Globus pallidus (tissue), 1 donor: ENCODE data around the gene GRID2IP.

Source experiments
- DNase-seq: peaks from one replicate; pipeline ENCODE4 v3.0.0-alpha.2; 2015; ENCODE audit warnings: low spot score

The GRID2IP gene

GRCh38 chr7:6447581-6448199 is 103.6 kb downstream of the GRID2IP start, which contains the start of gene DAGLB:
TSS of gene DAGLB (minus strand) at chr7:6447954. CDS start at chr7:6447842, 112 bp downstream.
- DNase-seq, result peak; percentile 84
